IMR-90 (cell line): Measurements from ENCODE around the gene SLC24A3. TPM values are rescaled to one million over a fixed set of nuclear protein-coding genes. Genes with fewer than 3 reads are reported as not detected.

Experiments used
- ATAC-seq: fragments of 200-7000 bp; cut with Tn5 transposase; 2 replicates; pipeline ENCODE4 v1.9.1; 2020; ENCODE audit warnings: low read depth, mild to moderate bottlenecking, moderate library complexity
- BruUV-seq: library from RNA; stranded (reverse); fragments of 400-500 nt; replicated peaks from 2 replicates; lab custom pipeline; 2021; lab: Mats Ljungman, UMichigan
- CTCF ChIA-PET: fragments of 300-600 bp; formaldehyde crosslinking; extraction: SDS; loops from one replicate; lab custom pipeline; 2021; ENCODE audit warnings: antibody characterized with exemption; lab: Yijun Ruan, JAX
- POLR2A ChIA-PET: fragments of 300-600 bp; sonication (Branson Sonifier 250); formaldehyde crosslinking; loops from one replicate; lab custom pipeline; 2022; ENCODE audit warnings: antibody characterized with exemption; ENCODE audit not compliant: unreplicated experiment; lab: Charles Lee
- DNase-seq: peaks from one replicate; pipeline ENCODE4 v3.0.0; 2013
- H2AFZ ChIP-seq: replicated peaks from 2 replicates; pipeline ENCODE3; 2013; ENCODE audit warnings: low read length, mild to moderate bottlenecking; ENCODE audit not compliant: poor library complexity
- H2AK5ac ChIP-seq: 2 replicates; pipeline ENCODE4 v1.6.1; 2013; ENCODE audit warnings: low read depth, low read length, inconsistent platforms
- H2AK9ac ChIP-seq: replicated peaks from 2 replicates; pipeline ENCODE3; 2013; ENCODE audit warnings: mild to moderate bottlenecking, low read depth, low read length, moderate library complexity; ENCODE audit not compliant: poor library complexity
- H2BK120ac ChIP-seq: 2 replicates; pipeline ENCODE4 v1.6.1; 2013; ENCODE audit warnings: low read depth, low read length, inconsistent platforms
- H2BK15ac ChIP-seq: 3 replicates; pipeline ENCODE4 v1.6.1; 2013; ENCODE audit warnings: low read depth, low read length, inconsistent platforms
- H2BK20ac ChIP-seq: 2 replicates; pipeline ENCODE4 v1.6.1; 2013; ENCODE audit warnings: low read depth, mild to moderate bottlenecking, inconsistent platforms, low read length, moderate library complexity
- H2BK5ac ChIP-seq: 2 replicates; pipeline ENCODE4 v1.6.1; 2013; ENCODE audit warnings: mild to moderate bottlenecking, low read depth, low read length, inconsistent platforms; ENCODE audit not compliant: poor library complexity, severe bottlenecking
- H3K14ac ChIP-seq: replicated peaks from 2 replicates; pipeline ENCODE4 v1.6.1; 2013; ENCODE audit warnings: low read depth, low read length, inconsistent platforms
- H3K18ac ChIP-seq: 2 replicates; pipeline ENCODE4 v1.6.1; 2013; ENCODE audit warnings: low read depth, low read length, control low read depth
- H3K23ac ChIP-seq: 2 replicates; pipeline ENCODE4 v1.6.1; 2013; ENCODE audit warnings: low read depth, low read length, inconsistent platforms
- H3K27ac ChIP-seq: 2 replicates; pipeline ENCODE4 v1.5.1; 2013; ENCODE audit warnings: mild to moderate bottlenecking, control low read depth, low read length; ENCODE audit not compliant: insufficient read depth
- H3K27me3 ChIP-seq: 2 replicates; pipeline ENCODE4 v1.6.1; 2013; ENCODE audit warnings: low read length; ENCODE audit not compliant: control insufficient read depth, insufficient read depth
- H3K36me3 ChIP-seq: 2 replicates; pipeline ENCODE4 v1.6.1; 2013; ENCODE audit warnings: low read length, mixed read lengths; ENCODE audit not compliant: control insufficient read depth, insufficient read depth
- H3K4ac ChIP-seq: 2 replicates; pipeline ENCODE4 v1.6.1; 2013; ENCODE audit warnings: low read depth, low read length, inconsistent platforms
- H3K4me1 ChIP-seq: 2 replicates; pipeline ENCODE4 v1.6.1; 2013; ENCODE audit warnings: low read length, mixed read lengths; ENCODE audit not compliant: control insufficient read depth, insufficient read depth
- H3K4me2 ChIP-seq: 2 replicates; pipeline ENCODE4 v1.6.1; 2013; ENCODE audit warnings: low read depth, mild to moderate bottlenecking, control low read depth, low read length, moderate library complexity
- H3K4me3 ChIP-seq: 2 replicates; pipeline ENCODE4 v1.5.1; 2013; ENCODE audit warnings: low read depth, mild to moderate bottlenecking, control low read depth, low read length, moderate library complexity; ENCODE audit not compliant: insufficient read depth
- H3K56ac ChIP-seq: 2 replicates; pipeline ENCODE4 v1.6.1; 2013; ENCODE audit warnings: low read length, inconsistent platforms; ENCODE audit not compliant: insufficient read depth; ENCODE audit errors: extremely low read depth
- H3K79me1 ChIP-seq, 2 experiments: 2 replicates each; pipeline ENCODE4 v1.6.1; 2013; ENCODE audit warnings: low read length in 2 of 2, inconsistent platforms in 1 of 2, low read depth in 1 of 2
- H3K9ac ChIP-seq: 2 replicates; pipeline ENCODE4 v1.6.1; 2013; ENCODE audit warnings: low read depth, low read length, control low read depth
- H3K9me1 ChIP-seq: 2 replicates; pipeline ENCODE4 v1.6.1; 2013; ENCODE audit warnings: low read length, inconsistent platforms; ENCODE audit not compliant: insufficient read depth
- H3K9me3 ChIP-seq: 2 replicates; pipeline ENCODE4 v1.6.1; 2013; ENCODE audit warnings: low read length; ENCODE audit not compliant: control insufficient read depth, insufficient read depth
- H4K20me1 ChIP-seq: 2 replicates; pipeline ENCODE4 v1.6.1; 2013; ENCODE audit warnings: low read length, inconsistent platforms; ENCODE audit not compliant: insufficient read depth
- H4K5ac ChIP-seq: 2 replicates; pipeline ENCODE4 v1.6.1; 2013; ENCODE audit warnings: mild to moderate bottlenecking, low read depth, low read length, control low read depth
- H4K8ac ChIP-seq, 2 experiments: 2 replicates each; pipeline ENCODE4 v1.6.1; 2013; ENCODE audit warnings: low read depth in 2 of 2, low read length in 2 of 2, control low read depth in 1 of 2, inconsistent platforms in 1 of 2
- H4K91ac ChIP-seq: 2 replicates; pipeline ENCODE4 v1.6.1; 2013; ENCODE audit warnings: low read depth, low read length, inconsistent platforms; ENCODE audit not compliant: insufficient read depth
- BHLHE40 ChIP-seq: fragments of 150-350 bp; IDR thresholded peaks from 2 replicates; pipeline ENCODE4 v1.6.1; 2016; ENCODE audit warnings: mild to moderate bottlenecking, low read depth, low read length
- CEBPB ChIP-seq: IDR thresholded peaks from 2 replicates; pipeline ENCODE4 v1.6.1; 2012; ENCODE audit warnings: low read depth, low read length, improper control_type of control experiment
- CTCF ChIP-seq: conservative IDR thresholded peaks from 2 replicates; pipeline ENCODE4 v1.5.1; 2012; ENCODE audit warnings: mild to moderate bottlenecking, low read depth, low read length, improper control_type of control experiment
- MAFK ChIP-seq: IDR thresholded peaks from 2 replicates; pipeline ENCODE4 v1.6.1; 2012; ENCODE audit warnings: low read depth, low read length, improper control_type of control experiment
- MXI1 ChIP-seq: IDR thresholded peaks from 2 replicates; pipeline ENCODE4 v1.6.1; 2012; ENCODE audit warnings: low read depth, mild to moderate bottlenecking, low read length, moderate library complexity, borderline replicate concordance
- RAD21 ChIP-seq: IDR thresholded peaks from 2 replicates; pipeline ENCODE4 v1.6.1; 2012; ENCODE audit warnings: low read length, improper control_type of control experiment
- SMC3 ChIP-seq: fragments of 150-350 bp; IDR thresholded peaks from 2 replicates; pipeline ENCODE4 v1.6.1; 2016; ENCODE audit warnings: low read depth, mild to moderate bottlenecking, antibody characterized with exemption, low read length, moderate library complexity
- WGBS, 2 experiments: methylation state at CpG; one replicate each; pipeline versions ENCODE4 v1.1.5 to v1.1.7; 2013; ENCODE audit warnings: missing lambda C conversion rate in 2 of 2; ENCODE audit not compliant: insufficient read length in 1 of 2; ENCODE audit errors: extremely low coverage in 2 of 2; 5-methylcytosine and 5-hydroxymethylcytosine counted together
- dilution Hi-C: fragments of 300-500 bp; cut with HindIII; formaldehyde crosslinking; loops from one replicate; pipeline ENCODE4 v1.14.3; 2018; ENCODE audit warnings: low sequenced_read_pairs; ENCODE audit not compliant: unreplicated experiment
- in situ Hi-C: fragments of 300-500 bp; cut with MboI; formaldehyde crosslinking; loops from 3 replicates; pipeline ENCODE4 v1.14.3; 2019; ENCODE audit warnings: low sequenced_read_pairs, inconsistent platforms, mixed read lengths
- intact Hi-C: fragments of 100-400 bp; cut with micrococcal nuclease; formaldehyde crosslinking; loops from 2 replicates; pipeline ENCODE4 v1.10.0; 2022
- polyA plus RNA-seq, 3 experiments: library from polyadenylated mRNA; depleted of rRNA; stranded (reverse); fragments of >200 nt; gene quantifications; 2 replicates each; pipeline ENCODE4 v1.2.3, GENCODE V29; 2012; ENCODE audit warnings: low replicate concordance in 1 of 3
- total RNA-seq: library from RNA; depleted of rRNA; stranded (reverse); fragments of >200 nt; gene quantifications from 2 replicates; pipeline ENCODE4 v1.2.3, GENCODE V29; 2012

The SLC24A3 gene
- total and polyA plus RNA-seq, 2 of the 4 experiments (the other 2 are of a cell fraction) = not detected

- no peak overlapping the region for H2BK15ac ChIP-seq
- H3K4me1 ChIP-seq = no peaks in the 10 kb centered on the region
- no peaks in the 10 kb centered on the region for H4K20me1 ChIP-seq
- H3K14ac ChIP-seq = no peak overlapping the region
- no peak overlapping the region for H2BK5ac ChIP-seq
- no peak overlapping the region for H2BK120ac ChIP-seq
- no peak overlapping the region for H2BK20ac ChIP-seq
- ChIA-PET CTCF (no interaction called here), POLR2A (no interaction called here)
- in situ Hi-C loops = no loop called here
- H2AFZ ChIP-seq = no peak overlapping the region
- dilution Hi-C loops = no loop called here
- ATAC-seq = no peak
- H3K4me3 ChIP-seq = no peak overlapping the region
- H4K8ac ChIP-seq = no peak overlapping the region
- no peaks in the 10 kb centered on the region for H3K36me3 ChIP-seq
- no peak overlapping the region for H3K4ac ChIP-seq
- DNase-seq = no peak
- H3K4me2 ChIP-seq = no peak overlapping the region
- WGBS, 2 experiments = 65% methylated on average over 4 of the region's 9 CpGs; no CpG with 5 or more reads in 1 of the 2 experiments
- intact Hi-C loops = no loop called here
- no peak overlapping the region for H3K56ac ChIP-seq
- TF ChIP-seq MAFK (no peak), BHLHE40 (no peak), CTCF (no peak), MXI1 (no peak), CEBPB (no peak), SMC3 (no peak), RAD21 (no peak)
- H3K9me3 ChIP-seq = no peaks in the 10 kb centered on the region
- H3K18ac ChIP-seq = no peak overlapping the region
- no peak overlapping the region for H4K91ac ChIP-seq
- BruUV-seq = no TSS peak
- H2AK9ac ChIP-seq = no peak overlapping the region
- H4K5ac ChIP-seq = no peak overlapping the region
- H3K27ac ChIP-seq = no peak overlapping the region
- H3K9ac ChIP-seq = no peak overlapping the region
- no peaks in the 10 kb centered on the region for H3K9me1 ChIP-seq
- H3K23ac ChIP-seq = no peak overlapping the region
- H2AK5ac ChIP-seq = no peak overlapping the region
- no peaks in the 10 kb centered on the region for H3K79me1 ChIP-seq
- no peaks in the 10 kb centered on the region; the same call in 1 of the 2 replicates for H3K27me3 ChIP-seq
Measured at GRCh38 chr20:19602675-19603375, 390.4 kb downstream of the SLC24A3 start.
